GM18867 (cell line): ENCODE results near the gene LRP1B.

ENCODE experiments used
- ATAC-seq: cut with Tn5 transposase; IDR thresholded peaks from one replicate; pipeline ENCODE4 v1.9.1; 2021; ENCODE audit warnings: mild to moderate bottlenecking, moderate library complexity; ENCODE audit not compliant: unreplicated experiment

Gene LRP1B

GRCh38 chr2:140246957-140247356 is 1883.9 kb downstream of the LRP1B start:
- ATAC-seq = no peak

- ATAC-seq = no peak
Measured at GRCh38 chr2:140246058-140246457, 1884.8 kb downstream of the LRP1B start.

- no peak for ATAC-seq
Measured at GRCh38 chr2:140242889-140243288, 1887.9 kb downstream of the LRP1B start.

GRCh38 chr2:140234116-140234515 is 1896.7 kb downstream of the LRP1B start:
- no peak for ATAC-seq

- no peak for ATAC-seq
Measured at GRCh38 chr2:140210963-140211362, 1919.9 kb downstream of the LRP1B start.

- no peak for ATAC-seq
Measured at GRCh38 chr2:140205093-140205492, 1925.7 kb downstream of the LRP1B start.

GRCh38 chr2:140203347-140203746 is 1927.5 kb downstream of the LRP1B start:
- ATAC-seq = no peak

GRCh38 chr2:140201572-140201971 is 1929.2 kb downstream of the LRP1B start:
- ATAC-seq = no peak

- no peak for ATAC-seq
Measured at GRCh38 chr2:140200764-140201163, 1930.1 kb downstream of the LRP1B start.

- no peak for ATAC-seq
Measured at GRCh38 chr2:140200307-140200706, 1930.5 kb downstream of the LRP1B start.

- no peak for ATAC-seq
Measured at GRCh38 chr2:140199312-140199711, 1931.5 kb downstream of the LRP1B start.

- no peak for ATAC-seq
Measured at GRCh38 chr2:140187086-140187485, 1943.7 kb downstream of the LRP1B start.

- ATAC-seq = no peak
Measured at GRCh38 chr2:140186313-140186712, 1944.5 kb downstream of the LRP1B start.

- no peak for ATAC-seq
Measured at GRCh38 chr2:140185076-140185475, 1945.7 kb downstream of the LRP1B start.

GRCh38 chr2:140183056-140183765 is 1947.6 kb downstream of the LRP1B start:
- ATAC-seq = no peak
